Uterus (tissue), 2 donors: ENCODE measurements around the gene RGR.

Source experiments
- CTCF ChIP-seq, 4 experiments: fragments of 200-600 bp in 2 of 4; fragments of 450-650 bp in 2 of 4; sonication (generic) in 2 of 4; IDR thresholded peaks; one replicate each; pipeline ENCODE4 v1.5.1; 2016 to 2019; ENCODE audit warnings: antibody characterized with exemption in 4 of 4, mild to moderate bottlenecking in 2 of 4, moderate library complexity in 1 of 4
- POLR2A ChIP-seq, 2 donors: fragments of 450-650 bp; IDR thresholded peaks; one replicate each; pipeline ENCODE4 v1.6.1; 2016; ENCODE audit warnings: antibody characterized with exemption in 2 of 2, mild to moderate bottlenecking in 1 of 2, moderate library complexity in 1 of 2

GRCh38 chr10:84224411-84225028, 20.3 kb upstream of the RGR start:
- no peak for TF ChIP-seq POLR2A (IDR thresholded peaks at IDR 0.05)
- no peak for TF ChIP-seq CTCF (IDR thresholded peaks at IDR 0.05)
